Activated T-cell treated with anti-CD3 and anti-CD28 coated beads for 48 hours (primary cell): Measurements from ENCODE around the gene AGRP.
A peak's percentile ranks its signal among the peaks of the same experiment; 100 is the strongest.

Experiments used
- DNase-seq: peaks from one replicate; pipeline ENCODE4 v3.0.0-alpha.2; 2020; ENCODE audit warnings: low read depth

AGRP gene

GRCh38 chr16:67463059-67463458 lies 20.3 kb downstream of the AGRP start:
- DNase-seq, result no peak

DNA sequence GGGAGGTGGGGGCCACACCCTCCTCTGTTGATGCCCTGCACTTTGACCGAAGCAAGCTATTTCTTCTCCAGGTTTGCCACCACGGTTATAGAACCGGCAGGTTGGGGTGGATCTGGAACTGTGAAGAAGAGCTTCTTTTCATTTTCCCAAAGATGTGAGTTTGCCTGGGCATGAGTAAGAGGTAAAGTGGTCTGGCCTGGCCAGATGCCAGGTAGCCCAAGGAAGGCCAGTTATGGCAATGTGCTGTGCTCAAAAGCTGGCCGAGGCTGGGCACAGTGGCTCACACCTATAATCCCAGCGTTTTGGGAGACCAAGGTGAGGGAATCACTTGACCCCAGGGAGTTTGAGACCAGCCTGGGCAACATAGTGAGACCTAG lies 21.1 kb downstream of the AGRP start:
- no peak for DNase-seq

GRCh38 chr16:67461600-67462278 lies 21.6 kb downstream of the AGRP start:
- DNase-seq, result no peak

DNA sequence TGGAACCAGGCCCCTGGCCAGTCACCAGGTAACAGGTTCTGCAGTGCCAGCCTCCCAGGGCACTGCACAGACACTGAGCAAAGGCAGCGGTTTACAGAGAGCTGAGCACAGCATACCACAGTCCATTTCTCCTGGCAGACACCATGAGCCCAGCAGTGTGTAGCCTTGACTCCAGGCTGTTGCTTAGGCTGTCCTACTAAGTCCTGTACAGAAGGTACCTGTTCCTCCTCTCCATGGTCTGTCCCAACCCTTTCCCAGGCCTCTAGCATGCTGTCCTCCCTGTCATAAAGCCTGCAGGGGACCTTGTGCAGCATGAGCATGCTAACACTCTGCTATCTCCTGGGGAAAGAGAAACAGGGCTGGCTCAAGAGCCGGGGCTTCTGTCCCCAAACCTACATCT lies 22.4 kb downstream of the AGRP start:
- no peak for DNase-seq

DNA sequence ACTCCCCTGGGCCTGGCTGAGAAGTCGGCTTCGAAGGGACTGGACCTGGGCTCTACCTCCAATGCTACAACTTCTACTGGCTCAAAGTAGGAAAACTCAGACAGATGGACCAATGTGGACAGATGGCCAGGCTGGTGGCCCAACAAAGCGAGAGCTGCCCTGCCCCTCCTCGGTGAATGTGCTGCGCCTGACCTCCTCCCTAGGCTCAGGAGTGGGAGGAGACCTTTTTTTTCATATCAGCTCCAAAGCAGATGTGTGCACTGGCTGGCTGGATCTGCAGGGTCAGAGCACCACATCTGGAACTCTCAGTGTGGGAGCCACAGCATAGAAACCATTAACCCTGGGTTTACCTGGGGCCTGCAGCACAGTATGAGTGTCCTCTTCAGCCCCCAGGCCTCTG lies 23.2 kb downstream of the AGRP start:
- no peak for DNase-seq

DNA sequence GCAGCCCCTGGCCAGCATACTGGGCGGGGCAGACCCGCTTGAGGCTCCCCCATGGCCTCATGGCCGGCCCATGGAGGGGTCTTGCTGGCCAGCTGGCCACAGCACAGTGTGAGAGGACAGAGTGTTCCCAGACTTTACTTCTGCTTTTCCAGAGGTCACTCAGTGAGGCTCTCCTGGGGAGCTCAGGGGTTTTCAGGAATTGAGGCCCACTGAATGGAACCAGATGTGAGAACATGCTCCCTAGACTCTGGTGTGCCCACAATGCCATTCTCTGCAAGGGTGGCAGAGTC lies 23.5 kb downstream of the AGRP start:
- no peak for DNase-seq

DNA sequence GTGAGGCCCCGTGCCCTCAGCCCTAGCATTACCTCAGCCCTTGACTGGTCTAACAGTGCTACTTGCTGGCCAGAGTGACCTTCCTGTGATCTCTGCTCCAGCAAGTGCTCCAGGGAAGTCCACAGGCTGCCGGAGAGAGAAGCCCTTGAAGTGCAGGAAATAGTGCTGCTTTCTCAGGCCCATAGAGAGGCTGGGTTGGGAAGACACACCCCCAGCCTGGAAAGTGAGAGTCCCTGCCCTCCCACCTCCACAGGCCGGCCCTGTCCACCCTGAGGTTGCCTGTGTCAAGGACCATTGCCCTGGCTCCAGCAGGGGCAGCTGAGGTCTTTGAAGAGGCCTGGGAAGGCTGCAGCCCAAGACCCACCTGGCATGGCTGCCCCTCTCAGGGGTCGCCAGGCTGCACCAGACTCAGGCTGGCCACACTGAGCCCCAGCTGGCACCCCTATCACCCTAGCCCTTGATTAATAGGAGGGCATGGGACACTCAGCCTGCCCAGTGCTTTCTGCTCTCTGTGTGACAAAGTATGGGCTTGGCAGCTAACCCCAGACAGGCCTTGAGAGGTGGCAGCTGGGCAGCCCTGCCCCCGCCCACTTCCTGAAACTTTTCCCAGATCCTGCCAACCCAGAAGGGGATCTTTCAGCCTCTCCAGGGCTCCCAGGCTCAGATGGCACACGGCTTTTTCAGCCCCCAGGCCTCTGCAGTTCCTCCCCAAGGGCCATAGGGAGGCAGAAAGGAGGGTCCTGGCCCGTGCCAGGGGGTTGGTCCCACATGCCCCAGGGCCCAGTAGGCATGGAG lies 24.1 kb downstream of the AGRP start:
- no peak for DNase-seq

GRCh38 chr16:67458121-67458641 lies 25.2 kb downstream of the AGRP start:
- DNase-seq, result no peak

GRCh38 chr16:67457611-67458010 lies 25.7 kb downstream of the AGRP start:
- DNase-seq, result no peak

DNA sequence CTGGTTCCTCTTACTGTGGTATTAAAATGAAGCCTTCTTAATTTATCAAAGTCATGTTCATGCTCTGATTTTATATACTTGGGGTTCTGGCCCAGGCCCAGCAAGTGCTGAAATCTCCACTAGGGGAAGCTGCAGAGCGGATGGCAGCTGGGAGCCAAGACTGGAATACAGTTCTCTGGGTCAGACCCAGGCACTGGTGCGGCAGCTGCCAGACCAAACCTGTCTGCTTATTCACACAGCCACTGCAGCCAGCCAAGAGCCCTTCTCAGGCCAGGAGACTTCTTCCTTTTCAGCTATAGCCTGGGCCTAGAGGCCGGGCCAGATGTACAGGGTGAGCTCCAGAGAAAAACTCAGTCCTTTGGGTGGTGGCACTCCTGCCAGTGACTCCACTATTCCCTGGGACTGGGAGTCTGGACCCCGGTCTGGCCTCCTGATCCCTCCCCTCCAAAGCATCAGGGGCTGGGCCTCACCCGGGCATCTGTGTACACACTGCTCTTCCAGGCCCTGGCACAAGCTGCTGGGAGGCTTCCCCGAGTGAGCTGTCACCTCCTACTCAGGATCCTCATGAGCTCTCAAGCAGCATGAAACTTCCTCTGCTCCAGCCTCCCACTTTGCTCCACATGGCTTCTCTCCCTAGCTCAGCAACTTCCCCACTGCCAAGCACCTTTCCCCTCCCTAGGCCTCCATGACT lies 26.8 kb downstream of the AGRP start:
- DNase-seq, result no peak

GRCh38 chr16:67454852-67455251 lies 28.5 kb downstream of the AGRP start:
- no peak for DNase-seq

DNA sequence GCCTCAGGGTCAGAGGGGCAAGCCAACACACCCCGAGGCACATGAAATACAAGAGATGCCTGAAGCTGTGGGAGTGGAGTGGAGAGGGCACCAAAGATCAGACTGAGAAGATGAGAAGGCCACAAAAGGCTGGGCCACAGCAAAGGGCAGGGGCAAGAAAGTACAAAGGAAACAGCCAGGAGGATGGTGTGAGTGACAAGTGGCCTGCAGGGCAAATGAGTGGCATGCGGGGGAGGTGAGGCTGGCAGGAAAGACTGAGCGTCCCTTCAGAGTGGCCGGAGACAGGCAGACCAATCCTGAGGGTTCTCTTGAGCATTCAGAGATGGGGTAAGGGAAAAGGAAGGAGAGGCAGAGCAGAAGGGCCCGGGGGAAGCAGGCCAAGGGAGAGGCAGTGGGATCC lies 29.2 kb downstream of the AGRP start:
- no peak for DNase-seq

- DNase-seq, result no peak
These were observed 31.5 kb downstream of the AGRP start for GRCh38 chr16:67451704-67452435.

DNA sequence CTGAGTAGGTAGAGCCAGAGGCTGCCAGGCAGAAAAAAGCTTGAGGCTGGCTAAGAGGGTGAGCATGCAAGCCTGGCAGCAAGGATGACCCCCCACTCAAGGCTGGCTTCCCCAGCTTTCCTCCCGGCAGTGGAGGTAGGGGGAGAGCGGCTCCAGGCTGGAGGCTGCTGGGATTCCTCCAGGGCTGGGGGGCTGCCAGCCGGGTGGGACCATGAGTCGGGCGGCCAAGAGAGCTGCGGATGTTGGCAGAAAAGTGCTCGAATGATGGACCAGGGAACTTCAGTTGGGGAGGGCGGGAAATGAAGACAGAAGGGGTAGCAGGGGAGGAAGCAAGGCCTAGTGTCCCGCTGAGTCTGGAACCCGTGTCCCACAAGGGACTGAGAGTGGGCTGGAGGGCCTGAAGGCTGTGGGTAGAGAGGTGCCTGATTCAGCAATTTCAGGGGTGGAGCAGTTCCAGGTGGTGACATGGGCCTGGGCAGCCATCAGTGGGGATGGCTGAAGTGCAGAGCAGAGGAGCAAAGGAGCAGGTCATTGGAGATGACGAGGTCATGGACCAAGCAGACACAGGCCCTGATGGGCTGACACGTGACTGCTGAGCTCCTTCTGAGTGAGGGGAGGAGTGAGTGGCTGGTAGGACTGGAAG lies 32.2 kb downstream of the AGRP start:
- no peak for DNase-seq

DNA sequence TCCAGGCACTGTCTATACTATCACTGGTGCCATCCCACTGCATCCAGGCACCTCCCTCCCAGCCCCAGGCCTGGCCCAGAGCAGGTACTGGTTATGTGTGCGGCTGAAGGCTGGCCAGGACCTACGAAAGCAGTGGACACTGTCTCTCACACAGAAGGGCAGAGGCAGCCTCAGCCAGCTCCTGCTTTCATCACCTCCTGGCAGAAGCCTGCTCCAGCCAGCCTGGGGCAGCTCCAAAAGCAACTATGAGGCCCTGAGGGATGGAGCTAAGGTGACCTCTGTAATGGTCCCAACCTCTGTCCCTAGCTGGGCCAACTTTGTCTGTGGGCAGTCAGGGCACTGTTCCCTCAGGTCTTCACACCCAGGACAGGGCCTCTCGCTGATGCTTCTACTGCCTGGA lies 33.6 kb downstream of the AGRP start:
- no peak for DNase-seq

DNA sequence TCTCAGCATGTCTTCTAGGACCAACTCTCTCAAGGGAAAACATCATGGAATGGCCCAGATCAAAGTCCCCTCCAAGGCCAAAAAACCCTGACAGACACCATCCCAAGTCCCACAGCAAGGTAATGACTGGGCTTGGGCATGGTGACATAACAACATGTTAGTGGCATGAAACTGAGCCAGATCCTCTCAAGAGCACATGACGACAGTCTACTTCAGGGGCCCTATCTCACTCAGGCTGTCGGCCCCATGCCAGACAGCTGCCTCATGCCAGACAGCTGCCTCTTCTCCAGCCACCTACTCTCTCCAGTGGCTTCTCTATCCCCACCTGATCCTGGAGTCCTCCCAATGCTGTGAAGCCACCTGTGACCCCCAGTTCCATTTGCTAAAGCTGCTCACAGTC lies 34.0 kb downstream of the AGRP start:
- no peak for DNase-seq

GRCh38 chr16:67448580-67448979 lies 34.8 kb downstream of the AGRP start:
- DNase-seq, result no peak

- DNase-seq, result peak; percentile 69
These were observed 35.8 kb downstream of the AGRP start for GRCh38 chr16:67447508-67448076.

GRCh38 chr16:67446968-67447507 lies 36.3 kb downstream of the AGRP start:
- no peak for DNase-seq

DNA sequence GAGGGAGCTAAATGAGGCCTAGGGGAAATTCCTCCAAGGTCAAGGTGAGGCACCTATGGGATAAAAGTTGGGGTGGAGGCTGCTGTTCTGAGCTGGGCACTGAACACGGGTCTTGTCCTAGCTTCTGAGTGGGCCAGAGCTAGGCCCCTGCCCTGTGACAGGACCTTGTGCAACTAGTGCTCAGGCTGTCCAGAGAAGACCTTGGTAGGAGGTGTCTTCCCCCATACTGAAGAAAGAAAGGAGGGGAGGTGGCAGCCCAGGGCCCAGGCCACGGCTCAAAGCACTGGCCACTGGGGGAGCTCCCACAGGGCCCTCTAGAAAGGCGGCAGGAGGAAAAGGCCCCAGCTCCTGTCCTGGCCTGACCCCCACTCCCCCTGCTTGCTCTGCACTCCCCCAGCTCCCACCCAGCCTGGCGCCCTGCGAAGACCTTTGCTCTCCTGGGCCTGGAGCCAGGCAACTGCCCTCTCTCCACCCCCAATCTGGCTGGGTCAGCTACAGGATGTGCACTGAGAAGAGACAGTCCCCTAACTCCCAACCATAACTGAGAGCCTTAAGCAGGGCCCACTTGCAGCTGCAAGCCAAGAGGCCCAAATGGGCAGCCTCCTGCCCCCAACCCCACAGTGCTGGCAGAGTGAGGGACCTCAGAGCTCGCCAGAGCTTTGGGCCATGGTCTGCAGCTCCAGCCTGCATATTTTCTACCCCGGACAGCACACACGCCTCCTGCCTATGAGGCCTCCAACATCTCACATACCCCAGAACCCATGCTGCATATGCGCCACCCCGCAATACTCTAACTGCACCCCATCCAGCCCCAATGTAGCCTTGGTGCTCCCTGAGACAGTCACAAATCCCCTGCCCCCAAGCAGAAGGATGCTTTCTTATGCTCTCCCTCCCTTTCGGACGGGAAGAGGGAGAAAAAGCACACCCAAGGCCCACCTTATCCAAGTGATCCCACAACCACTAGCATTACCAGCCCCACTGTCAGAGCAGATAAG lies 37.1 kb downstream of the AGRP start:
- no peak for DNase-seq
